Measurements from ENCODE around the gene TTC33.
"Not testable (repeated sequence)": the region's sequence is repeated elsewhere in the genome, so short reads cannot be mapped to it uniquely, and the experiment has no call there.

DNA sequence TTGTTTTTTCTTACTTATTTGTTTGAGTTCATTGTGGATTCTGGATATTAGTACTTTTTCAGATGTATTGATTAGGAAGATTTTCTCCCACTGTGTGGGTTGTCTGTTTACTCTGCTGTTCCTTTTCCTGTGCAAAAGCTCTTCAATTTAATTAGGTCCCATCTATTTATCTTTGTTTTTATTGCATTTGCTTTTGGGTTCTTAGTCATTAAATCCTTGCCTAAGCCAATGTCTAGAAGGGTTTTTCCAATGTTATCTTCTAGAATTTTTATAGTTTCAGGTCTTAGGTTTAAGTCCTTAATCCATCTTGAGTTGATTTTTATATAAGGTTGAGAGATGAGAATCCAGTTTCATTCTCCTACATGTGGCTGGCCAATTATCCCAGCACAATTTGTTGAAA lies 38.6 kb upstream of the TTC33 start:
- TF ChIP-seq, protein P1, sequence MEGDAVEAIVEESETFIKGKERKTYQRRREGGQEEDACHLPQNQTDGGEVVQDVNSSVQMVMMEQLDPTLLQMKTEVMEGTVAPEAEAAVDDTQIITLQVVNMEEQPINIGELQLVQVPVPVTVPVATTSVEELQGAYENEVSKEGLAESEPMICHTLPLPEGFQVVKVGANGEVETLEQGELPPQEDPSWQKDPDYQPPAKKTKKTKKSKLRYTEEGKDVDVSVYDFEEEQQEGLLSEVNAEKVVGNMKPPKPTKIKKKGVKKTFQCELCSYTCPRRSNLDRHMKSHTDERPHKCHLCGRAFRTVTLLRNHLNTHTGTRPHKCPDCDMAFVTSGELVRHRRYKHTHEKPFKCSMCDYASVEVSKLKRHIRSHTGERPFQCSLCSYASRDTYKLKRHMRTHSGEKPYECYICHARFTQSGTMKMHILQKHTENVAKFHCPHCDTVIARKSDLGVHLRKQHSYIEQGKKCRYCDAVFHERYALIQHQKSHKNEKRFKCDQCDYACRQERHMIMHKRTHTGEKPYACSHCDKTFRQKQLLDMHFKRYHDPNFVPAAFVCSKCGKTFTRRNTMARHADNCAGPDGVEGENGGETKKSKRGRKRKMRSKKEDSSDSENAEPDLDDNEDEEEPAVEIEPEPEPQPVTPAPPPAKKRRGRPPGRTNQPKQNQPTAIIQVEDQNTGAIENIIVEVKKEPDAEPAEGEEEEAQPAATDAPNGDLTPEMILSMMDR (IDR thresholded peaks at IDR 0.05 in 4 of 5, conservative IDR thresholded peaks at IDR 0.05 in 1 of 5) = not testable (repeated sequence)
- TF ChIP-seq POLR2A (IDR thresholded peaks at IDR 0.05) = not testable (repeated sequence)
